Fibroblast of lung (primary cell): Measurements from ENCODE around the gene LIPA. TPM values are rescaled to one million over a fixed set of nuclear protein-coding genes. Genes with fewer than 3 reads are reported as not detected.
"Not testable (repeated sequence)": the region's sequence is repeated elsewhere in the genome, so short reads cannot be mapped to it uniquely, and the experiment has no call there.

Source experiments
- DNase-seq, 2 donors: peaks; one replicate each; pipeline versions ENCODE4 v3.0.0 to v3.0.0-alpha.2; 2010; ENCODE audit warnings: low read depth in 2 of 2
- H2AFZ ChIP-seq: 2 replicates; pipeline ENCODE4 v1.5.1; 2012; ENCODE audit warnings: low read length, control low read depth, inconsistent platforms
- H3K27ac ChIP-seq: 2 replicates; pipeline ENCODE4 v1.5.1; 2011; ENCODE audit warnings: low read length, control low read depth; ENCODE audit not compliant: insufficient read depth
- H3K27me3 ChIP-seq: 2 replicates; pipeline ENCODE4 v1.5.1; 2011; ENCODE audit warnings: mild to moderate bottlenecking, low read length; ENCODE audit not compliant: control insufficient read depth, insufficient read depth
- H3K36me3 ChIP-seq: 2 replicates; pipeline ENCODE4 v1.5.1; 2011; ENCODE audit warnings: low read length; ENCODE audit not compliant: control insufficient read depth, insufficient read depth
- H3K4me1 ChIP-seq: 2 replicates; pipeline ENCODE4 v1.5.1; 2011; ENCODE audit warnings: low read length; ENCODE audit not compliant: control insufficient read depth, insufficient read depth; ENCODE audit errors: extremely low read depth
- H3K4me2 ChIP-seq: 2 replicates; pipeline ENCODE4 v1.5.1; 2011; ENCODE audit warnings: low read length, control low read depth; ENCODE audit not compliant: insufficient read depth; ENCODE audit errors: extremely low read depth
- H3K4me3 ChIP-seq, 4 experiments: fragments of 200-600 bp in 1 of 4; sonication (generic) in 1 of 4; replicated peaks in 1 of 4; 2 replicates each; pipeline ENCODE4 v1.5.1; 2011 to 2016; ENCODE audit warnings: low read length in 4 of 4, low read depth in 3 of 4, mild to moderate bottlenecking in 3 of 4, control low read depth in 2 of 4, inconsistent platforms in 1 of 4, mixed read lengths in 1 of 4; ENCODE audit not compliant: insufficient read depth in 1 of 4; ENCODE audit errors: control extremely low read depth in 1 of 4
- H3K79me2 ChIP-seq: 2 replicates; pipeline ENCODE4 v1.5.1; 2012; ENCODE audit warnings: mild to moderate bottlenecking, low read length, inconsistent platforms; ENCODE audit not compliant: control insufficient read depth, insufficient read depth
- H3K9ac ChIP-seq: 2 replicates; pipeline ENCODE4 v1.5.1; 2011; ENCODE audit warnings: mild to moderate bottlenecking, low read length, control low read depth; ENCODE audit not compliant: insufficient read depth
- H3K9me3 ChIP-seq: 2 replicates; pipeline ENCODE4 v1.5.1; 2012; ENCODE audit warnings: low read depth, low read length; ENCODE audit not compliant: control insufficient read depth, insufficient read depth
- H4K20me1 ChIP-seq: 2 replicates; pipeline ENCODE4 v1.5.1; 2011; ENCODE audit warnings: low read length; ENCODE audit not compliant: control insufficient read depth, insufficient read depth; ENCODE audit errors: extremely low read depth
- EZH2 ChIP-seq: IDR thresholded peaks from 2 replicates; pipeline ENCODE4 v1.5.1; 2012; ENCODE audit warnings: low read length, control low read depth, mild to moderate bottlenecking; ENCODE audit errors: missing control alignments
- polyA plus RNA-seq, 2 donors: library from polyadenylated mRNA; depleted of rRNA in 1 of 2; stranded (reverse) in 1 of 2; unstranded in 1 of 2; fragments of >200 nt; gene quantifications; 2 replicates each; pipeline ENCODE4 v1.2.1, GENCODE V29; 2011 to 2012; ENCODE audit warnings: missing spikeins in 1 of 2
- total RNA-seq: library from RNA; depleted of rRNA; stranded (reverse); fragments of >200 nt; gene quantifications from 2 replicates; pipeline ENCODE4 v1.2.1, GENCODE V29; 2014
- TF ChIP-seq, protein P1 (sequence below), 2 donors: IDR thresholded peaks in 1 of 2; conservative IDR thresholded peaks in 1 of 2; 1 replicate in 1 of 2; 2 replicates in 1 of 2; pipeline ENCODE4 v1.5.1; 2011 to 2012; ENCODE audit warnings: low read length in 2 of 2, control low read depth in 1 of 2, inconsistent platforms in 1 of 2, low read depth in 1 of 2, mild to moderate bottlenecking in 1 of 2

Gene LIPA
- total and polyA plus RNA-seq, 2 donors (not counting 1 experiment from before 2014, with no cell fraction given), result 72.3 to 105 TPM

- no peaks in the 10 kb centered on the region for H3K9me3 ChIP-seq
- no peaks in the 10 kb centered on the region for H3K27me3 ChIP-seq
- H3K36me3 ChIP-seq, result no peaks in the 10 kb centered on the region
- no peak overlapping the region for H3K9ac ChIP-seq
- no peak overlapping the region for H3K27ac ChIP-seq
- H3K4me1 ChIP-seq, result peaks cover 5% of the 10 kb centered on the region
- TF ChIP-seq, protein P1, sequence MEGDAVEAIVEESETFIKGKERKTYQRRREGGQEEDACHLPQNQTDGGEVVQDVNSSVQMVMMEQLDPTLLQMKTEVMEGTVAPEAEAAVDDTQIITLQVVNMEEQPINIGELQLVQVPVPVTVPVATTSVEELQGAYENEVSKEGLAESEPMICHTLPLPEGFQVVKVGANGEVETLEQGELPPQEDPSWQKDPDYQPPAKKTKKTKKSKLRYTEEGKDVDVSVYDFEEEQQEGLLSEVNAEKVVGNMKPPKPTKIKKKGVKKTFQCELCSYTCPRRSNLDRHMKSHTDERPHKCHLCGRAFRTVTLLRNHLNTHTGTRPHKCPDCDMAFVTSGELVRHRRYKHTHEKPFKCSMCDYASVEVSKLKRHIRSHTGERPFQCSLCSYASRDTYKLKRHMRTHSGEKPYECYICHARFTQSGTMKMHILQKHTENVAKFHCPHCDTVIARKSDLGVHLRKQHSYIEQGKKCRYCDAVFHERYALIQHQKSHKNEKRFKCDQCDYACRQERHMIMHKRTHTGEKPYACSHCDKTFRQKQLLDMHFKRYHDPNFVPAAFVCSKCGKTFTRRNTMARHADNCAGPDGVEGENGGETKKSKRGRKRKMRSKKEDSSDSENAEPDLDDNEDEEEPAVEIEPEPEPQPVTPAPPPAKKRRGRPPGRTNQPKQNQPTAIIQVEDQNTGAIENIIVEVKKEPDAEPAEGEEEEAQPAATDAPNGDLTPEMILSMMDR (conservative IDR thresholded peaks at IDR 0.05 in 1 of 2, IDR thresholded peaks at IDR 0.05 in 1 of 2; ENCODE audit: low read depth in 1 of 2, low read length in 2 of 2), result no peak
- TF ChIP-seq EZH2, result no peak
- no peak for DNase-seq
- H3K4me3 ChIP-seq, result no peak overlapping the region
- no peaks in the 10 kb centered on the region for H4K20me1 ChIP-seq
- peak overlapping the region; percentile 2 for H2AFZ ChIP-seq
- no peaks in the 10 kb centered on the region for H3K79me2 ChIP-seq
- H3K4me2 ChIP-seq, result no peak overlapping the region
Measured at GRCh38 chr10:89173075-89173474, 78.5 kb downstream of the LIPA start.

- H3K36me3 ChIP-seq, result no peaks in the 10 kb centered on the region
- H3K27ac ChIP-seq, result no peak overlapping the region
- TF ChIP-seq, protein P1 (conservative IDR thresholded peaks at IDR 0.05 in 1 of 2, IDR thresholded peaks at IDR 0.05 in 1 of 2; ENCODE audit: low read depth in 1 of 2, low read length in 2 of 2), result no peak
- TF ChIP-seq EZH2, result no peak
- H3K4me1 ChIP-seq, result peaks cover 5% of the 10 kb centered on the region
- no peak overlapping the region for H3K4me3 ChIP-seq
- H3K79me2 ChIP-seq, result no peaks in the 10 kb centered on the region
- no peak overlapping the region for H2AFZ ChIP-seq
- H3K9ac ChIP-seq, result no peak overlapping the region
- no peaks in the 10 kb centered on the region for H3K9me3 ChIP-seq
- no peaks in the 10 kb centered on the region for H4K20me1 ChIP-seq
- no peaks in the 10 kb centered on the region for H3K27me3 ChIP-seq
- DNase-seq, result no peak
- H3K4me2 ChIP-seq, result no peak overlapping the region
Measured at GRCh38 chr10:89171996-89172395, 79.6 kb downstream of the LIPA start.

DNA sequence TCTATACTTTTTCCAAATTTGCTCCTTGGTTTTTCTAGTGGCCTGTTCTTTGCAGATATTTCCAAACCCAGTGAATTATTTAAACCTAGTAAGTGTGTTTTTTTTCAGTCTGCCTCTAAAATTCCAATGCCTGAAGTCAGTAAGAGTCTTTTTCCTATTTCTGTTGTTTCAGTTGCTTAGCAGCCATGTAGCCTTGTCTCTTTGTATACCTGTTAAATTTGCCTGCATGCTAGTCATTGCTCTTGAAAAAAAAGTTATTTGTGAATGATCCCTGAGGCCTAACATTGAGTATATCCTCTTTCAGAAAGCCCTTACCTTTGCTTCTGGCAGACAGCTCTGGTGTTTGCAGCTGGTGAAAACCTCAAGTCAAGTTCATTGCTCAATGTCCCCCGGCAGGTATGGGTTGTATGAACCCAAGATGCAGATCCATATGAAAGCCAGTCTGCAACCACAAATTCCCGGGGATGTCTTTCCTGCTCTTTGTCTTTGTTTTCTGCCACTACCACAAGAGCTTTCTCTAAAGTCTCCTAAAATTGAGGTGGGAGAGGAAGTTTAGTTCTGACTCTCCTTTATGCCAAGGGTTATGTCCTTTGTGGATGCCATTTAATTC lies 80.2 kb downstream of the LIPA start:
- TF ChIP-seq EZH2, result no peak
- TF ChIP-seq, protein P1 (conservative IDR thresholded peaks at IDR 0.05 in 1 of 2, IDR thresholded peaks at IDR 0.05 in 1 of 2; ENCODE audit: low read depth in 1 of 2, low read length in 2 of 2), result no peak
- Histone ChIP-seq H3K27ac (no peak overlapping the region), H3K4me3 (no peak overlapping the region), H3K9me3 (no peaks in the 10 kb centered on the region), H3K4me1 (peaks cover 5% of the 10 kb centered on the region), H3K9ac (no peak overlapping the region), H2AFZ (no peak overlapping the region), H3K36me3 (no peaks in the 10 kb centered on the region), H3K4me2 (no peak overlapping the region), H3K27me3 (no peaks in the 10 kb centered on the region), H4K20me1 (no peaks in the 10 kb centered on the region), H3K79me2 (no peaks in the 10 kb centered on the region)
- peak in 1 of 2 donors; percentile 42 for DNase-seq

DNA sequence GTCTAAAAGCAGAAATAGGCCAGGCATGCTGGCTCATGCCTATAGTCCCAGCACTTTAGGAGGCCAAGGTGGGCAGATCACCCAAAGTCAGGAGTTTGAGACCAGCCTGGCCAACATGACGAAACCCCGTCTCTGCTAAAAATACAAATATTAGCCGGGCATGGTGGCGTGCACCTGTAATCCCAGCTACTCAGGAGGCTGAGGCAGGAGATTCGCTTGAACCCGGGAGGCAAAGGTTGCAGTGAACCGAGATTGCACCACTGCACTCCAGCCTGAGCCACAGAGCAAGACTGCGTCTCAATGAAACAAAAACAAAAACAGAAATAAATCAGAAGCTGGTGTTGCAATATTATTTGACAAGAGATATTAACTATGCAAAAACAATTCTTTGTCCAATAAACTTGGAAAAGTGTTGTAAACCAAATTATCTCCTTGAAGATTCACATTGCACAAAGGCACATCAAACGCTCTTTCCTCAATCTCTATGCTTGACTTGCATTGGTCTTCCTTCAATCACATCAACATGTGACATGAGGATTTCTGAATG lies 83.1 kb downstream of the LIPA start:
- H3K27ac ChIP-seq, H3K9ac ChIP-seq, H3K4me3 ChIP-seq, DNase-seq, H2AFZ ChIP-seq, H3K4me1 ChIP-seq, H3K27me3 ChIP-seq, H3K4me2 ChIP-seq, H3K9me3 ChIP-seq, H4K20me1 ChIP-seq, H3K79me2 ChIP-seq, H3K36me3 ChIP-seq: not testable (repeated sequence)
